Heart right ventricle (tissue), 16 donors: Measurements from ENCODE around the gene PTPRG. TPM values are rescaled to one million over a fixed set of nuclear protein-coding genes. Genes with fewer than 3 reads are reported as not detected.

Experiments used
- ATAC-seq, 8 donors: fragments of 200-7000 bp; cut with Tn5 transposase; one replicate each; pipeline ENCODE4 v1.9.1; 2020; ENCODE audit warnings: mild to moderate bottlenecking in 8 of 8, moderate library complexity in 8 of 8, moderate number of reproducible peaks in 1 of 8
- DNase-seq, 2 donors: peaks; one replicate each; pipeline ENCODE4 v3.0.0-alpha.2; 2020
- H3K27ac ChIP-seq, 10 donors: fragments of 200-600 bp; sonication (generic) in 2 of 10; one replicate each; pipeline versions ENCODE4 v1.5.0 to v1.8.0; 2020 to 2022; ENCODE audit warnings: mild to moderate bottlenecking in 3 of 10
- H3K27me3 ChIP-seq, 7 donors: fragments of 200-600 bp; one replicate each; pipeline ENCODE4 v1.8.0; 2021 to 2022; ENCODE audit warnings: mild to moderate bottlenecking in 2 of 7
- H3K36me3 ChIP-seq, 9 donors: fragments of 200-600 bp; sonication (generic) in 1 of 9; one replicate each; pipeline versions ENCODE4 v1.5.0 to v1.8.0; 2020 to 2022; ENCODE audit warnings: mild to moderate bottlenecking in 2 of 9
- H3K4me1 ChIP-seq, 9 donors: fragments of 200-600 bp; sonication (generic) in 1 of 9; one replicate each; pipeline versions ENCODE4 v1.5.0 to v1.8.0; 2020 to 2022; ENCODE audit warnings: mild to moderate bottlenecking in 4 of 9
- H3K4me3 ChIP-seq, 10 donors: fragments of 200-600 bp; sonication (generic) in 2 of 10; one replicate each; pipeline versions ENCODE4 v1.5.0 to v1.8.0; 2020 to 2022; ENCODE audit warnings: mild to moderate bottlenecking in 7 of 10, moderate library complexity in 2 of 10
- H3K9me3 ChIP-seq, 11 donors: fragments of 200-600 bp in 10 of 11; sonication (generic) in 2 of 11; one replicate each; pipeline versions ENCODE4 v1.5.0 to v1.8.0; 2013 to 2022; ENCODE audit warnings: mild to moderate bottlenecking in 2 of 11, control low read depth in 1 of 11, moderate library complexity in 1 of 11
- CTCF ChIP-seq, 9 donors: fragments of 200-600 bp; sonication (generic) in 2 of 9; IDR thresholded peaks; one replicate each; pipeline versions ENCODE4 v1.5.0 to v1.8.0; 2021 to 2022; ENCODE audit warnings: antibody characterized with exemption in 9 of 9, mild to moderate bottlenecking in 5 of 9, moderate library complexity in 1 of 9
- WGBS, 2 donors: extraction: QIAGEN DNeasy Blood & Tissue Kit; methylation state at CpG; one replicate each; pipeline ENCODE4 v1.1.7; 2013; ENCODE audit warnings: inconsistent platforms in 1 of 2; 5-methylcytosine and 5-hydroxymethylcytosine counted together
- intact Hi-C, 10 donors: fragments of 100-400 bp; cut with DNase I; formaldehyde crosslinking; loops; one replicate each; pipeline versions ENCODE4 v1.11.1 to v1.14.2; 2022
- polyA plus RNA-seq, 2 donors: library from polyadenylated mRNA; stranded (reverse); fragments of 200-250 nt; gene quantifications; one replicate each; pipeline ENCODE4 v1.2.3, GENCODE V29; 2013
- total RNA-seq, 10 donors: library from RNA; stranded (reverse); fragmentation: NEBNext Ultra II Directional in 3 of 10; extraction: Animal tissue kit (Norgen Biotek cat#: 25700) in 3 of 10; gene quantifications; one replicate each; pipeline versions ENCODE4 v1.2.1 to v1.2.4, GENCODE V29; 2021 to 2023
- donor health status: Arrhythmogenic right ventricular cardiomyopathy.
- donor health status: ischemic (EF 13 %, LVEDD 7.1; RV severe dilation, severe dysfunction).
- donor health status: healthy with polysubstance abuse.
- donor health status: DM: no; HTN: yes; CAD: no.
- donor health status: DM: no; HTN: no; CAD: no.
- donor health status: ischemic (EF 25% LVEDD 6.9; RV normal size, moderate dysfunction).
- donor health status: ischemic (EF 25% LVEDD 5.7; RV mildly dilated, moderate dysfunction).
- donor health status: healthy.
- donor health status: DM: yes; HTN: yes; CAD: no.
- donor health status: Ischemic cardiomyopathy.
- donor health status: ischemic (EF 35%, LVEDD 5.7; RV mildly dilated, moderate dysfunction).
- donor health status: nonischemic (EF 11% LVEDD 7.7; RV severe dilation, severe dysfunction).
- donor health status: DM: yes; HTN: yes; CAD: no.
- donor health status: PGD.
- donor health status: ischemic (EF 29% LVEDD 5.4; RV normal size, mild dysfunction).
- donor health status: nonischemic (EF 23%, LVEDD 6.1; RV moderate dilation, normal function).

The PTPRG gene
- total and polyA plus RNA-seq, 12 donors: 10.1 to 38.3 (median 32.6) TPM

- H3K9me3 ChIP-seq: no peaks in the 10 kb centered on the region
- H3K36me3 ChIP-seq: no peaks in the 10 kb centered on the region
- intact Hi-C loops: loop anchor here in 1 of 10 donors (10.0 kb wide), 1 partner anchor 55 kb away; no protein-coding TSS in a partner anchor
- no peak for TF ChIP-seq CTCF (IDR thresholded peaks at IDR 0.05)
- 90 to 92% methylated on average over 4 of the region's 4 CpGs for WGBS, 2 donors
- no peak for DNase-seq
- no peak overlapping the region for H3K4me3 ChIP-seq
- no peak overlapping the region for H3K27ac ChIP-seq
- H3K27me3 ChIP-seq: no peaks in the 10 kb centered on the region
- peaks cover 0 to 75% (median 16%) of the 10 kb centered on the region in 9 donors for H3K4me1 ChIP-seq
- no peak for ATAC-seq
Observed at GRCh38 chr3:61919371-61919770, 358.0 kb downstream of the PTPRG start.

- Histone ChIP-seq H3K36me3 (no peaks in the 10 kb centered on the region), H3K4me3 (no peak overlapping the region), H3K4me1 (peaks cover 13 to 76% (median 41%) of the 10 kb centered on the region in 9 donors), H3K9me3 (no peaks in the 10 kb centered on the region), H3K27ac (no peak overlapping the region), H3K27me3 (no peaks in the 10 kb centered on the region)
- ATAC-seq: no peak
- intact Hi-C loops: loop anchor here in 4 of 10 donors (10.0 kb wide), 4 partner anchors 57 to 357 kb away; partner anchors contain the start of gene PTPRG (in 1 of the 4)
- DNase-seq: no peak
- no peak for TF ChIP-seq CTCF (IDR thresholded peaks at IDR 0.05)
- 59 to 65% methylated on average over 5 of the region's 5 CpGs for WGBS, 2 donors
Observed at GRCh38 chr3:61922118-61922517, 360.7 kb downstream of the PTPRG start.

- H3K4me1 ChIP-seq: peaks cover 22 to 75% (median 51%) of the 10 kb centered on the region in 9 donors
- H3K27ac ChIP-seq: peak overlapping the region; percentile 8 to 78 (median 57)
- DNase-seq (peak; percentile 63 to 80), ATAC-seq (peak; percentile 35 to 78 (median 73))
- TF ChIP-seq CTCF (IDR thresholded peaks at IDR 0.05): no peak
- WGBS, 2 donors: 24 to 30% methylated on average over 4 of the region's 4 CpGs
- H3K9me3 ChIP-seq: no peaks in the 10 kb centered on the region
- H3K36me3 ChIP-seq: no peaks in the 10 kb centered on the region
- H3K27me3 ChIP-seq: no peaks in the 10 kb centered on the region
- no peak overlapping the region for H3K4me3 ChIP-seq
- intact Hi-C loops: loop anchor here in 4 of 10 donors (10.0 kb wide), 4 partner anchors 59 to 359 kb away; partner anchors contain the start of gene PTPRG (in 1 of the 4)
Observed at GRCh38 chr3:61924090-61924735, 362.8 kb downstream of the PTPRG start.

GRCh38 chr3:61924991-61925390 is 363.6 kb downstream of the PTPRG start:
- Histone ChIP-seq H3K27me3 (no peaks in the 10 kb centered on the region), H3K36me3 (no peaks in the 10 kb centered on the region), H3K4me3 (no peak overlapping the region), H3K27ac (peak overlapping the region; percentile 8 to 78 (median 57)), H3K9me3 (no peaks in the 10 kb centered on the region), H3K4me1 (peaks cover 22 to 72% (median 53%) of the 10 kb centered on the region in 9 donors)
- no peak for ATAC-seq
- no peak for DNase-seq
- intact Hi-C loops: loop anchor here in 5 of 10 donors (5.0 to 10.0 kb wide), 8 partner anchors 58 to 363 kb away; partner anchors contain the start of gene PTPRG (in 3 of the 5)
- WGBS, 2 donors: 96 to 99% methylated on average over 2 of the region's 2 CpGs
- TF ChIP-seq CTCF (IDR thresholded peaks at IDR 0.05): no peak
